CD14-positive monocyte (primary cell): ENCODE results near the gene PTPRD. TPM values are rescaled to one million over a fixed set of nuclear protein-coding genes. Genes with fewer than 3 reads are reported as not detected.

Source experiments
- DNase-seq, 3 donors: peaks; one replicate each; pipeline ENCODE4 v3.0.0-alpha.2; 2011 to 2022
- H2AFZ ChIP-seq: 2 replicates; pipeline ENCODE4 v1.6.0; 2012; ENCODE audit warnings: mild to moderate bottlenecking, low read depth, low read length, inconsistent platforms; ENCODE audit not compliant: insufficient read depth, poor library complexity, severe bottlenecking
- H3K27ac ChIP-seq, 2 donors: 1 replicate in 1 of 2; 2 replicates in 1 of 2; pipeline ENCODE4 v1.5.1; 2012 to 2013; ENCODE audit warnings: low read length in 2 of 2, control low read depth in 1 of 2, inconsistent platforms in 1 of 2, low read depth in 1 of 2, mild to moderate bottlenecking in 1 of 2
- H3K27me3 ChIP-seq, 2 donors: one replicate each; pipeline versions ENCODE4 v1.6.0 to v1.6.1; 2011 to 2013; ENCODE audit warnings: low read length in 2 of 2; ENCODE audit not compliant: control insufficient read depth in 2 of 2, insufficient read depth in 2 of 2
- H3K36me3 ChIP-seq, 2 donors: replicated peaks in 1 of 2; 1 replicate in 1 of 2; 2 replicates in 1 of 2; pipeline versions ENCODE4 v1.5.1 to v1.6.1; 2012 to 2013; ENCODE audit warnings: low read length in 2 of 2, control low read depth in 1 of 2, inconsistent platforms in 1 of 2, mild to moderate bottlenecking in 1 of 2; ENCODE audit not compliant: insufficient read depth in 2 of 2, control insufficient read depth in 1 of 2
- H3K4me1 ChIP-seq, 2 donors: 1 replicate in 1 of 2; 2 replicates in 1 of 2; pipeline versions ENCODE4 v1.5.1 to v1.6.1; 2012 to 2013; ENCODE audit warnings: low read length in 2 of 2, control low read depth in 1 of 2, inconsistent platforms in 1 of 2, mild to moderate bottlenecking in 1 of 2, moderate library complexity in 1 of 2; ENCODE audit not compliant: insufficient read depth in 2 of 2, control insufficient read depth in 1 of 2
- H3K4me2 ChIP-seq: replicated peaks from 2 replicates; pipeline ENCODE3; 2012; ENCODE audit warnings: low read length, moderate library complexity, mild to moderate bottlenecking; ENCODE audit not compliant: poor library complexity, severe bottlenecking; ENCODE audit errors: extremely low read depth
- H3K4me3 ChIP-seq, 3 experiments: fragments of 200-600 bp in 1 of 3; sonication (generic) in 1 of 3; replicated peaks in 1 of 3; 1 replicate in 2 of 3; 2 replicates in 1 of 3; pipeline ENCODE4 v1.5.1; 2011 to 2013; ENCODE audit warnings: low read length in 3 of 3, mild to moderate bottlenecking in 3 of 3, control low read depth in 2 of 3, low read depth in 2 of 3, inconsistent platforms in 1 of 3, moderate library complexity in 1 of 3
- H3K79me2 ChIP-seq: 2 replicates; pipeline ENCODE4 v1.6.0; 2012; ENCODE audit warnings: mild to moderate bottlenecking, control low read depth, inconsistent platforms, low read length, moderate library complexity; ENCODE audit not compliant: insufficient read depth
- H3K9ac ChIP-seq: 2 replicates; pipeline ENCODE4 v1.6.0; 2017; ENCODE audit warnings: low read length, mild to moderate bottlenecking; ENCODE audit not compliant: insufficient read depth, poor library complexity, severe bottlenecking
- H3K9me3 ChIP-seq, 2 donors: replicated peaks in 1 of 2; 1 replicate in 1 of 2; 2 replicates in 1 of 2; pipeline versions ENCODE4 v1.5.1 to v1.6.1; 2012 to 2013; ENCODE audit warnings: low read length in 2 of 2, control low read depth in 1 of 2; ENCODE audit not compliant: control insufficient read depth in 1 of 2, insufficient read depth in 1 of 2
- H4K20me1 ChIP-seq: 2 replicates; pipeline ENCODE4 v1.6.0; 2012; ENCODE audit warnings: mild to moderate bottlenecking, low read length, control low read depth, moderate library complexity; ENCODE audit not compliant: insufficient read depth
- H3K27ac Mint-ChIP-seq, 7 donors: one replicate each; pipeline ENCODE4 v1.8.0; 2020; ENCODE audit warnings: mild to moderate bottlenecking in 7 of 7, mixed read lengths in 7 of 7, moderate library complexity in 6 of 7, inconsistent platforms in 2 of 7
- H3K27me3 Mint-ChIP-seq, 3 donors: one replicate each; pipeline ENCODE4 v1.8.0; 2021 to 2022; ENCODE audit warnings: low read depth in 3 of 3, mild to moderate bottlenecking in 3 of 3, mixed read lengths in 3 of 3, moderate library complexity in 3 of 3, inconsistent platforms in 1 of 3
- H3K36me3 Mint-ChIP-seq, 2 donors: one replicate each; pipeline ENCODE4 v1.8.0; 2020; ENCODE audit warnings: mixed read lengths in 2 of 2, inconsistent platforms in 1 of 2, mild to moderate bottlenecking in 1 of 2
- H3K4me1 Mint-ChIP-seq: one replicate; pipeline ENCODE4 v1.8.0; 2020; ENCODE audit warnings: mild to moderate bottlenecking, mixed read lengths
- H3K4me3 Mint-ChIP-seq, 2 donors: one replicate each; pipeline ENCODE4 v1.8.0; 2020; ENCODE audit warnings: mild to moderate bottlenecking in 2 of 2, mixed read lengths in 2 of 2, moderate library complexity in 1 of 2
- H3K9me3 Mint-ChIP-seq, 7 donors: one replicate each; pipeline ENCODE4 v1.8.0; 2020 to 2022; ENCODE audit warnings: mixed read lengths in 7 of 7, mild to moderate bottlenecking in 6 of 7, moderate library complexity in 6 of 7, inconsistent platforms in 2 of 7
- WGBS: methylation state at CpG from one replicate; pipeline ENCODE4 v1.1.5; 2013; ENCODE audit warnings: missing lambda C conversion rate; ENCODE audit not compliant: insufficient coverage; 5-methylcytosine and 5-hydroxymethylcytosine counted together
- intact Hi-C, 2 donors: fragments of 100-400 bp; cut with micrococcal nuclease; formaldehyde crosslinking; loops; one replicate each; pipeline versions ENCODE4 v1.15.0 to v1.15.1; 2023
- polyA plus RNA-seq, 3 donors: library from polyadenylated mRNA; depleted of rRNA in 1 of 3; unstranded in 2 of 3; stranded (reverse) in 1 of 3; fragments of 300-500 nt in 2 of 3; fragments of >200 nt in 1 of 3; fragmentation: Illumina TruSeq in 2 of 3; gene quantifications; 1 replicate in 2 of 3; 2 replicates in 1 of 3; pipeline ENCODE4 v1.2.3, GENCODE V29; 2012 to 2021
- TF ChIP-seq, protein P1 (sequence below): fragments of 200-600 bp; IDR thresholded peaks from one replicate; pipeline ENCODE4 v1.8.0; 2022; ENCODE audit warnings: antibody characterized with exemption, mild to moderate bottlenecking

The PTPRD gene
- polyA plus RNA-seq, 3 donors = not detected

- H3K4me3 Mint-ChIP-seq = no peak overlapping the region
- Histone ChIP-seq H3K9ac (no peak overlapping the region), H3K79me2 (no peaks in the 10 kb centered on the region), H3K36me3 (no peaks in the 10 kb centered on the region), H3K27me3 (no peaks in the 10 kb centered on the region), H2AFZ (no peak overlapping the region), H4K20me1 (no peaks in the 10 kb centered on the region), H3K9me3 (no peaks in the 10 kb centered on the region), H3K27ac (no peak overlapping the region), H3K4me3 (no peak overlapping the region), H3K4me1 (no peaks in the 10 kb centered on the region), H3K4me2 (no peak overlapping the region)
- H3K36me3 Mint-ChIP-seq = no peaks in the 10 kb centered on the region
- H3K27ac Mint-ChIP-seq = no peak overlapping the region
- intact Hi-C loops = no loop called here
- 89% methylated on average over 1 of the region's 1 CpG for WGBS
- TF ChIP-seq, protein P1, sequence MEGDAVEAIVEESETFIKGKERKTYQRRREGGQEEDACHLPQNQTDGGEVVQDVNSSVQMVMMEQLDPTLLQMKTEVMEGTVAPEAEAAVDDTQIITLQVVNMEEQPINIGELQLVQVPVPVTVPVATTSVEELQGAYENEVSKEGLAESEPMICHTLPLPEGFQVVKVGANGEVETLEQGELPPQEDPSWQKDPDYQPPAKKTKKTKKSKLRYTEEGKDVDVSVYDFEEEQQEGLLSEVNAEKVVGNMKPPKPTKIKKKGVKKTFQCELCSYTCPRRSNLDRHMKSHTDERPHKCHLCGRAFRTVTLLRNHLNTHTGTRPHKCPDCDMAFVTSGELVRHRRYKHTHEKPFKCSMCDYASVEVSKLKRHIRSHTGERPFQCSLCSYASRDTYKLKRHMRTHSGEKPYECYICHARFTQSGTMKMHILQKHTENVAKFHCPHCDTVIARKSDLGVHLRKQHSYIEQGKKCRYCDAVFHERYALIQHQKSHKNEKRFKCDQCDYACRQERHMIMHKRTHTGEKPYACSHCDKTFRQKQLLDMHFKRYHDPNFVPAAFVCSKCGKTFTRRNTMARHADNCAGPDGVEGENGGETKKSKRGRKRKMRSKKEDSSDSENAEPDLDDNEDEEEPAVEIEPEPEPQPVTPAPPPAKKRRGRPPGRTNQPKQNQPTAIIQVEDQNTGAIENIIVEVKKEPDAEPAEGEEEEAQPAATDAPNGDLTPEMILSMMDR = no peak
- H3K27me3 Mint-ChIP-seq = peaks cover 0 to 1% (median 0%) of the 10 kb centered on the region in 3 donors
- no peak for DNase-seq
- no peaks in the 10 kb centered on the region for H3K4me1 Mint-ChIP-seq
- peaks cover 0 to 3% (median 0%) of the 10 kb centered on the region in 7 donors for H3K9me3 Mint-ChIP-seq
Observed at GRCh38 chr9:10548348-10548747, 64.5 kb downstream of the PTPRD start.

DNA sequence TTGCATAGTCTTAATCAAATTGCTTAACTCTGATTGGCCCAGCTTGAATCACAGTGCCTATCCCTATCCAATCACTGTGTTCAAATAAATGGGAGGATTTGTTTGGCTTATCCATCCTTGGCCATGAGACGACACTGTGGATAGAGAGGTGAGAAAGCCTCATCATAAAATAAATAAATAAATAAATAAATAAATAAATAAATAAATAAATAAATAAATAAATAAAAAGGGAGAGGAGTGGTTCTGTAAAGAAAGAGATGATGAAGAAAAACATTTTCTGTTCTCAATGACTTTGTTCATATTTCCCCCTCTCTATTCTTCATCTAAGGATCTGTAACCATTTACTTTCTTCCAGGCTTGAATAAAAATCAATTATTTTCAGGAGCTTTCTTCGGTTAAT is 74.7 kb downstream of the PTPRD start:
- H4K20me1 ChIP-seq = no peaks in the 10 kb centered on the region
- no peak overlapping the region for H3K4me2 ChIP-seq
- no peaks in the 10 kb centered on the region for H3K36me3 ChIP-seq
- Mint-ChIP-seq H3K27me3 (no peaks in the 10 kb centered on the region), H3K4me1 (no peaks in the 10 kb centered on the region), H3K4me3 (no peak overlapping the region), H3K9me3 (peaks cover 0 to 3% (median 0%) of the 10 kb centered on the region in 7 donors), H3K27ac (no peak overlapping the region), H3K36me3 (no peaks in the 10 kb centered on the region)
- no peak overlapping the region for H3K27ac ChIP-seq
- no CpG with 5 or more reads among the region's 2 CpGs for WGBS
- no peak overlapping the region for H3K4me3 ChIP-seq
- no peak overlapping the region for H3K9ac ChIP-seq
- DNase-seq = no peak
- no peaks in the 10 kb centered on the region for H3K9me3 ChIP-seq
- intact Hi-C loops = no loop called here
- H2AFZ ChIP-seq = no peak overlapping the region
- no peaks in the 10 kb centered on the region for H3K79me2 ChIP-seq
- TF ChIP-seq, protein P1 = no peak
- H3K27me3 ChIP-seq = no peaks in the 10 kb centered on the region
- H3K4me1 ChIP-seq = no peaks in the 10 kb centered on the region
